Activated CD4-positive, alpha-beta T cell treated with anti-CD3 and anti-CD28 coated beads for 1 hour (primary cell): ENCODE data around the gene CLCNKA.
"Not testable (repeated sequence)": the region's sequence is repeated elsewhere in the genome, so short reads cannot be mapped to it uniquely, and the experiment has no call there.

Experiments used
- DNase-seq: peaks from one replicate; pipeline ENCODE4 v3.0.0-alpha.2; 2020

Gene CLCNKA

DNA sequence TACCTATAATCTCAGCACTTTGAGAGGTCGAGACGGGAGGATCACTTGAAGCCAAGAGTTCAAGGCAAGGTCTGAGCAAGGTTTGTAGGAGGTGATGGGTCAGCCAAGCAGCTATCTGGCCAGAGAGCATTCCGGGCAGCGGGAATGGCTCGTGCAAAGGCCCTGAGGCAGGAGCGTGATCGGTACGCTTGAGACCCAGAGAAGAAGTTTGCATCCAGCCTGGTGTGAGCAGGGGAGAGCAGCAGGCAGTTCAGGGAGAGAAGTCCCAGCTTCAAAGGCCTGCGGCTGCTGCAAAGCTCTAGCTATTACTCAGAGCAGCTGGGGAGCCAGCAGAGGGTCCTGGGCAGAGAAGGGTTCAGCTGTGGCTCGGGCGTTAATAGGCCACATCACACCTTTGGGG lies 22.9 kb upstream of the CLCNKA start:
- no peak for DNase-seq

DNA sequence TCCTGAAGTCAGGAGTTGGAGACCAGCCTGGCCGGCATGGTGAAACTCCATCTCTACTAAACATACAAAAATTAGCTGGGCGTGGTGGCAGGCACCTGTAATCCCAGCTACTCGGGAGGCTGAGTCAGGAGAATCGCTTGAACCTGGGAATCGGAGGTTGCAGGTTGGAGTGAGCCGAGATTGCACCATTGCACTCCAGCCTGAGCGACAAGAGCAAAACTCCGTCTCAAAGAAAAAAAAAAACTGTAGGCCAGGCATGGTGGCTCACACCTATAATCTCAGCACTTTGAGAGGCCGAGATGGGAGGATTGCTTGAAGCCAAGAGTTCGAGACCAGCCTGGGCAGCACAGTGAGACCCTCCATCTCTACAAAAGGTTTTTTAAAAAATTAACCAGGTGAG lies 20.6 kb upstream of the CLCNKA start:
- not testable (repeated sequence) for DNase-seq

DNA sequence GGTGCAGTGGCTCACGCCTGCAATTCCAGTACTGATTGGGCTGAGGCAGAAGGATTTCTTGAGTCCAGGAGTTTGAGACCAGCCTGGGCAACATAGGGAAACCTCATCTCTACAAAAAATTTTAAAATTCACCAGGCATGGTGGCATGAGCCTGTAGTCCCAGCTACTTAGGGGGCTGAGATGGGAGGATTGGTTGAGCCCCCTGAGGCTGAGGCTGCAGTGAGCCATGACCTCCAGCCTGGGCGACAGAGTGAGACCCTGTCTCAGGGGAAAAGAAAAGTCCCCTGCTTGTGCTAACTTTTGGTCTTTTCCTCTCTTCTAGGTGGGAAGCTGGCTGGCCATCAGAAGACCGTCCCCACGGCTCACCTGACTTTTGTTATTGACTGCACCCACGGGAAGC lies 16.2 kb upstream of the CLCNKA start:
- DNase-seq = no peak

DNA sequence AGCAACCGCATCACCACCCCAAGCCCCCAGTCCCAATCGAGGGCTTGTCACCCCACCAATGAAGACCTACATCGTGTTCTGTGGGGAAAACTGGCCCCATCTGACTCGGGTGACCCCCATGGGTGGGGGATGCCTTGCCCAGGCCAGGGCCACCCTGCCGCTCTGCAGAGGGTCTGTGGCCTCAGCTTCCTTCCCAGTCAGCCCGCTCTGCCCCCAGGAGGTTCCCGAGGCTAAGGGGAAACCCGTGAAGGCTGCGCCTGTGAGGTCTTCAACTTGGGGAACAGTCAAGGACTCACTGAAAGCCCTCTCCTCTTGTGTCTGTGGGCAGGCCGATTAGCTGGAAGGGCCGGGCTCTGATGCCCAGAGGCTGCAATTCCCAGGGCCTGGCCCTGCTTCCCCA lies 15.8 kb upstream of the CLCNKA start:
- DNase-seq = no peak

DNA sequence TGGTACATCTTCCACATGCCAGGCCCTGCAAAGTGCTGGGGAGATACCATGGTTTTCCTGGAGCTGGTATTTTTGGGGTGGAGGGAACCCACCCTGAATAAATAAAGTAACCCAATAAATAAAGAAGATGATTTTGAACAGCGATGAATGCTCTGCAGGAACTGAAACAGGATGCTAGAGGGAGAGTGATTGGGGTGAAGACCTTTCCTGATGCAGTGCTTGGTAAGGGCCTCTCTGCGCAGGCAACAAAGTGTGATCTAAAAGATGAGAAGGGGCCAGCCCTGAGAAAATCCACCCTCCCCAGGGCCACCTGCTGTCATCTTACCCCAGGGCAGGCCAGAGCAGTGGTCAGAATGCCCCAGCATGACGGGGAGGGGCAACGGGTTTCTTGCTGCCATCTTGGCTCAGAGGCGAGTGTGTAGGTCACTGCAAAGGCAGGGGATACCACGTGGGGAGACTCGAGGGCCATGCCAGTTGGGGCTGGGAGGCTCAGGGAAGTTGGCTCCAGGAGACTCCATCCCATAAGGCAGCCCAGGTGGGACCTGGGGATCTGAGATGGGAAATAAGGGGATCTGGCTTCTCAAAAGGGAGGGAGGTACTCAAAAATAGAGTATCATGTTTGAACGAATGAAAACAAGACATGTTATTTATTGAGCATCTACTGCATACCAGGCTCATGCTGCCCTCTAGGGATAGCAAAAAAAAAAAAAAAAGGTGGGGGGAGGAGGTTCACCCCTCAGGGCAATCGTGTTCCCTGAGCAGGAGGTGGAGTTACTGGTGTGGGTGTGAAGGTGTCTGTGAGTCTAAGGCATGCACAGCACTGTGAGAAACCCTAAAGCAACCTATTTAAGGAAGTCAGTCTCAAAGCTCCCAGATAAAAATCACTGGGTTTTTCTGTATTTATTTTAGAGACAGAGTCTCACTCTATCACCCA lies 15.0 kb upstream of the CLCNKA start:
- no peak for DNase-seq

DNA sequence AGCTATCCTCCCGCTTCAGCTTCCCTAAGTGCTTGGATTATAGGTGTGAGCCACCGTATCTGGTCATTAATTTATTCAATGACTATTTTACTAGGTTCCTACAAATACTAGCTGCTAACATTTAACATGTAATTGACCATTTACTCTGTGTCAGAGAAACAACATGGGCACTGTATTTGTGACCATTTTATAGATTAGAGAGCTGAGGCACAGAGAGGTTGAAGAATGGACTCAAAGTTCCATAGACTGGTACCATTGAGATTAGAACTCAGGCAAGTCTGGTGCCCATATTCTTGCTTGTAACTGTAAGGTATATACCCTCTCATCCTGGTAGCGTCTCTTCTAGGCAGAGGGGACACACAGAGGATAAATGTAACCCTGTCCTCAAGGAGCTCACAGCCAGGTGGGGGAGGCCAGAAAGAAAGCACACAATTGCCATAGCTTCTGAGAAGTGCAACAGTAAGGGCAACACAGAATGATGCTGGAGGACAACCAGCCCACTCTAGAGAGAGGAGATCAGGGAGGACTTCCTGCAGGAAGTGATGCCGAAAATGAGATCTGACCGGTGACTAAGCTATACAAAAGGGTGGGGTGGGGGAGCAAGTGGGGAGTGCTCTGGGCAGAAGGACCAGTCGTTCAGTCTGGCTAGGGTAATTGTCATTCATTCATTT lies 14.0 kb upstream of the CLCNKA start:
- DNase-seq = no peak

GRCh38 chr1:16009030-16009460 lies 12.8 kb upstream of the CLCNKA start:
- peak; percentile 56 for DNase-seq

DNA sequence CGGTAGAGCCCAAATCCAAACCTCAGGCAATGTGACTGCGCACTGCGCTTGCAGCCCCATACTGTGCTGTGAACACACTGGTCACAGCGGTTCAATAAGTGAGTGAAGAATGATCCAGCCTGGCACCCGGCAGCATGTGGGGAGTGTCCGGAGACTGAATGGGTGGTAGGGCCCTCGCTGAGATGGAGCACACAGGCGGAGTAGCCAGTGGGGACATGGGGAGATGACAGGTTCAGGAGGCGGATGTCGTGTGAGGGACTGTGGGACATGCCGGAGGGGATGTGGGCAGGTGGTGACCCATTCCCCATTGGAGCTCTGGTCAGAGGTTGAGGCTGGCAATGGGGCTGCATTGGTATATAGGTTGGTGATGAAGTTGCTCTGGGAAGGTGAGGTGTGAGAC lies 12.2 kb upstream of the CLCNKA start:
- DNase-seq = no peak

DNA sequence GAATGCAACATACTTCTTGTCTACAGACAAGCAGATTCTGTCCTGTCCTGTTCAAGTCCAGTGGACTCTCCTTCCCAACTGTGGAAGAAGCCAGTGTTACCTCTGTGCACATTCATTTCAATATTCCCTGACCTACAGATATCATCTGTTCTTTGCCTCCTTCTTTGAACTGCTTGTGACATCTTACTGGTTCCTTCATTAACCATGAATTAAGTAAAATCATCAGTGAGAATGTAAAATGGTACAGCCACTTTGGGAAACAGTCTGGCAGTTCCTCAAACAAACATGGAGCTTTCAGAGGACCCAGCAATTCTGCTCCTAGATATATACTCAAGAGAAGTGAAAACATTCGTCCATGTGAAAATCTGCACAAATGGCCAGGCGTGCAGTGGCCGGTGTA lies 11.0 kb upstream of the CLCNKA start:
- DNase-seq = no peak

- no peak for DNase-seq
These were observed 9.8 kb upstream of the CLCNKA start for GRCh38 chr1:16011936-16012589.

- DNase-seq = no peak
These were observed 9.1 kb upstream of the CLCNKA start for GRCh38 chr1:16012590-16013219.

- peak; percentile 45 for DNase-seq
These were observed 8.5 kb upstream of the CLCNKA start for GRCh38 chr1:16013220-16013907.

DNA sequence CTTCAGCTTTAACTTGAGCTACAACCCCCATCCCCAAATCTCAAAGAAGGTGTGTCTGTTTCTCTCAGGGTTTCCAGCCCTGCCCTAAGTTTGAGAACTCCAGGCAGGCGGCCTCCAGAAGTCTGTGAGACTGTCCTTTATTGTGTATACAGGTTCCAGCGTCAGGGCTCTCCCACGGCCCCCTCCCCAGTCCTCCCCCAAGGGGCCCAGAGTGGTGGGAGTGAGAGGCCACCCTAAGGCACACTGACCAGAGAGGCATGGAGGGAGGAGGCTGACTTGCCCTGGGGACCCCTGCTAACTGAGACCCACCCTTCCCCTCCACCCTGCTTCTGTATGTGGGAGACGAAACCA lies 8.0 kb upstream of the CLCNKA start:
- no peak for DNase-seq

- DNase-seq = no peak
These were observed 7.0 kb upstream of the CLCNKA start for GRCh38 chr1:16014509-16015482.

DNA sequence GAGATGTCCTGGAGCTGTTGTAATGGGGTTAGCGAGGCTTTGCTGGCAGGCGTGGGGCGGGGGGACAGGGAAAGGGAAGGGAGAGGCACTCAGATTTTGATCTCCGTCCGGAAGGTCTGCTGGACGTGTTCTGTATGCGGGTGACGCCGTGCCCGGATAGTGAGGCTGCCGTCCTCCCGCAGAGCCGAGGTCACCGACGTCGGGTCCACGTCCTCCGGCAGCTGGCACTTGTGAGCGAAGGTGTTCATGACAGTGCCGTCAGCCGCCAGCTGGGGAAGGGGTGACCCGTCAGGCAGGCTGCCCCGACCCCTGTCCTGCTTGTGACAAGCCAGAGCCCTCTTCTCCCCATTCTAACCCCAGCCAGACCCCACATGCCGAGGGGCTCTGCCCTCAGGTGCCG lies 6.3 kb upstream of the CLCNKA start:
- DNase-seq = no peak

GRCh38 chr1:16015960-16016901 lies 5.6 kb upstream of the CLCNKA start:
- DNase-seq = no peak

- no peak for DNase-seq
These were observed 4.8 kb upstream of the CLCNKA start for GRCh38 chr1:16017076-16017460.

GRCh38 chr1:16017461-16018303 lies 4.2 kb upstream of the CLCNKA start, which contains the start of gene HSPB7:
HSPB7 (minus strand) TSS chr1:16018043; CDS start chr1:16017963, 80 bp downstream.
- no peak for DNase-seq

DNA sequence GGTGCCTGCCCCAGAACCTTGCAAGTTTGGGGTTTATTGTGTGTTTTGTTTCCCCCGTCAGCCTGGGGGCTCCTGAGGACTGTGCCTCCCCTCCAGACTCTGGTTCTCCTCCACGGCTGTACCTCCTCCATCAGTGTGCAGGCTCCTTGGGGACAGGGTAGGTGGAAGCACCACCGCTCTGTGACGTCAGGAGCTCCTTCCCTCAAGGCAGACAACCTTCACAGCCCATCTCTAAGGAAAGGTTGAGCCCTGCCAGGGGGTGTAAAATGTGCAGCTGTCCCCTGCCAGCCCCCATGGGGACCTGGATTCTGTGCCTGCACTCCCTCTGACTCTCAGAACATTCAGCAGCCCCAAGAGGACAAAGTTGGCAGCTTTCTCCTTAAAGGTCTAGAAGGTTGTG lies 3.5 kb upstream of the CLCNKA start:
- no peak for DNase-seq
